Loucy (cell line): ENCODE measurements around the gene STMN3.

Experiments
- EZH2phosphoT487 ChIP-seq: fragments of 200-600 bp; IDR thresholded peaks from 2 replicates; pipeline ENCODE4 v1.6.1; 2018; ENCODE audit warnings: antibody characterized with exemption, mild to moderate bottlenecking, moderate library complexity, borderline replicate concordance
- TF ChIP-seq, protein P1 (sequence below): fragments of 200-600 bp; sonication (generic); conservative IDR thresholded peaks from 2 replicates; pipeline ENCODE4 v1.5.1; 2014; ENCODE audit warnings: mild to moderate bottlenecking, antibody characterized with exemption, low read length

DNA sequence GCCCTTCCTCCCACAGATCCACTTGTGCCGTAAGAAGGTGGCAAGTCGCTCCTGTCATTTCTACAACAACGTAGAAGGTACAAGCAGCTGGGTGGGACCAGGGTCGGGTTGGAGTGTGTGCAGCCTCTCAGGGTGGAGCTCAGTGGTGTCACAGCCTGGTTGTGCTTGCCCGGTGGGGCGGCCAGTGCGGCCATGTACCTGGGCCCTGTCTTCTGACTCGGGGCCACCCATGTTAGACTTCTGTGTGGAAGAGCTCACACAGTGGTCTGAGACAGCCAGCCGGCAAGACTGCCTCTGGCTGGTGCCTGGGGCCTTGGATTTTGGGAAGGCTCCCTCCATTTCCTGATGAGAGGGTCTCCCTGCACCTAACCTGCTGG is 9.6 kb upstream of the STMN3 start:
- TF ChIP-seq, protein P1, sequence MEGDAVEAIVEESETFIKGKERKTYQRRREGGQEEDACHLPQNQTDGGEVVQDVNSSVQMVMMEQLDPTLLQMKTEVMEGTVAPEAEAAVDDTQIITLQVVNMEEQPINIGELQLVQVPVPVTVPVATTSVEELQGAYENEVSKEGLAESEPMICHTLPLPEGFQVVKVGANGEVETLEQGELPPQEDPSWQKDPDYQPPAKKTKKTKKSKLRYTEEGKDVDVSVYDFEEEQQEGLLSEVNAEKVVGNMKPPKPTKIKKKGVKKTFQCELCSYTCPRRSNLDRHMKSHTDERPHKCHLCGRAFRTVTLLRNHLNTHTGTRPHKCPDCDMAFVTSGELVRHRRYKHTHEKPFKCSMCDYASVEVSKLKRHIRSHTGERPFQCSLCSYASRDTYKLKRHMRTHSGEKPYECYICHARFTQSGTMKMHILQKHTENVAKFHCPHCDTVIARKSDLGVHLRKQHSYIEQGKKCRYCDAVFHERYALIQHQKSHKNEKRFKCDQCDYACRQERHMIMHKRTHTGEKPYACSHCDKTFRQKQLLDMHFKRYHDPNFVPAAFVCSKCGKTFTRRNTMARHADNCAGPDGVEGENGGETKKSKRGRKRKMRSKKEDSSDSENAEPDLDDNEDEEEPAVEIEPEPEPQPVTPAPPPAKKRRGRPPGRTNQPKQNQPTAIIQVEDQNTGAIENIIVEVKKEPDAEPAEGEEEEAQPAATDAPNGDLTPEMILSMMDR: no peak
- TF ChIP-seq EZH2phosphoT487: no peak
